ENCODE measurements around the gene EIF3B.

GRCh38 chr7:2425749-2426148, 71.1 kb downstream of the EIF3B start:
- TF ChIP-seq MTA3 (IDR thresholded peaks at IDR 0.05; ENCODE audit: borderline replicate concordance) (no peak), KLF16 (IDR thresholded peaks at IDR 0.05) (no peak), REST (IDR thresholded peaks at IDR 0.05; ENCODE audit: borderline replicate concordance) (no peak), REST (CRISPR knock-in tag; IDR thresholded peaks at IDR 0.05; ENCODE audit: low read depth) (no peak), BHLHE40 (IDR thresholded peaks at IDR 0.05; ENCODE audit: low read length) (no peak), KAT7 (CRISPR knock-in tag; IDR thresholded peaks at IDR 0.05; ENCODE audit: borderline replicate concordance) (no peak), CHD2 (IDR thresholded peaks at IDR 0.05; ENCODE audit: low read depth, low read length) (no peak), CC2D1A (IDR thresholded peaks at IDR 0.05) (no peak)
- TF ChIP-seq, protein P1, sequence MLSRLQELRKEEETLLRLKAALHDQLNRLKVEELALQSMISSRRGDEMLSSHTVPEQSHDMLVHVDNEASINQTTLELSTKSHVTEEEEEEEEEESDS (CRISPR knock-in tag; IDR thresholded peaks at IDR 0.05), result no peak

All from K562 (cell line).